Stimulated activated naive CD8-positive, alpha-beta T cell treated with anti-CD3 and anti-CD28 coated beads, Interleukin-15, Interleukin-2, amounts not matched to agents 100 ng/mL and 50 ng/mL, for 24 hours (primary cell): ENCODE measurements around the gene CATSPER4.
"Not testable (repeated sequence)": the region's sequence is repeated elsewhere in the genome, so short reads cannot be mapped to it uniquely, and the experiment has no call there.

Experiments
- H3K27ac Mint-ChIP-seq: one replicate; pipeline ENCODE4 v1.8.0; 2021; ENCODE audit warnings: mild to moderate bottlenecking, mixed read lengths
- H3K27me3 Mint-ChIP-seq: one replicate; pipeline ENCODE4 v1.8.0; 2021; ENCODE audit warnings: mixed read lengths
- H3K36me3 Mint-ChIP-seq: one replicate; pipeline ENCODE4 v1.8.0; 2021; ENCODE audit warnings: low read depth, mixed read lengths
- H3K4me1 Mint-ChIP-seq: one replicate; pipeline ENCODE4 v1.8.0; 2021; ENCODE audit warnings: low read depth, mixed read lengths
- H3K4me3 Mint-ChIP-seq: one replicate; pipeline ENCODE4 v1.8.0; 2021; ENCODE audit warnings: mild to moderate bottlenecking, mixed read lengths
- H3K9me3 Mint-ChIP-seq: one replicate; pipeline ENCODE4 v1.8.0; 2021; ENCODE audit warnings: mixed read lengths

CATSPER4 gene

DNA sequence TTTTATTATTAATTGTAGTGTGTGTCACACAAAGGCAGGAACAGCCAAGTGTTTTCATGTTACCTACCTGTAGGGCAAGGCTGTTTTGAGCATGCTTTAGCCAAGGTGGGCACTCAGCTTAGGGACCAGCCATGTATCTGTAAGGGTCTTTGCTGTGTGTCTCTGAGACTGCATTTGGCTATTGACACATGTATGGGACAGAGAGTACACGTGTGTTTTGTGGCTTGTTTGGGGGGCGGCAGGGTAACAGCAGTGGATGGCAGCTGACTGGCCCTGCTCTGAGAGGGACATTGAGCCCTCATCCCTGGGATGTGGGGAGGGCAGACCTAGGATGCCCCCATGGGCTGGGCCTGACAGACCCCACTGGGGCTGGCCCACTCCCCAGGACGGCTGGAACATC, 6.9 kb downstream of the CATSPER4 start:
- no peak overlapping the region for H3K4me3 Mint-ChIP-seq
- no peak overlapping the region for H3K27ac Mint-ChIP-seq
- H3K9me3 Mint-ChIP-seq = no peaks in the 10 kb centered on the region

DNA sequence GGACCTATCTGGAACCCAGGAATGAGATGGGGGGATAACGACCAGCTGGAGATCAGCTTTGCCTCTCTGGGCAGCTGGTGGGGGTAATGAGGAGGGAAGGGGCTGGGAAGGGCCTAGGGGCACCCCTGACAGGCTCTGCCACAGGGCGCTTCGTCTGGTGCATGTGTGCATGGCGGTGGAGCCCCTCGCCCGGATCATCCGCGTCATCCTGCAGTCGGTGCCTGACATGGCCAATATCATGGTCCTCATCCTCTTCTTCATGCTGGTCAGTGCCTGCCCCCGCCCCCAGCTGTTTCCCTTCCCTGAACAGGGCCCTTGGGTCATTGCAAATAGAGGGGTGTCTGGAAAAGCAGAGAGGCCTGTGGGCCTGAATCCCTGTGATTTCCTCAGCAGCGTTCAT, 7.4 kb downstream of the CATSPER4 start:
- no peaks in the 10 kb centered on the region for H3K36me3 Mint-ChIP-seq
- H3K9me3 Mint-ChIP-seq = no peaks in the 10 kb centered on the region
- no peak overlapping the region for H3K4me3 Mint-ChIP-seq

More for the DNA sequence above, 6.9 kb downstream of the CATSPER4 start:
- H3K4me1 Mint-ChIP-seq = peaks cover 20% of the 10 kb centered on the region
- no peaks in the 10 kb centered on the region for H3K36me3 Mint-ChIP-seq
- H3K27me3 Mint-ChIP-seq = no peaks in the 10 kb centered on the region

DNA sequence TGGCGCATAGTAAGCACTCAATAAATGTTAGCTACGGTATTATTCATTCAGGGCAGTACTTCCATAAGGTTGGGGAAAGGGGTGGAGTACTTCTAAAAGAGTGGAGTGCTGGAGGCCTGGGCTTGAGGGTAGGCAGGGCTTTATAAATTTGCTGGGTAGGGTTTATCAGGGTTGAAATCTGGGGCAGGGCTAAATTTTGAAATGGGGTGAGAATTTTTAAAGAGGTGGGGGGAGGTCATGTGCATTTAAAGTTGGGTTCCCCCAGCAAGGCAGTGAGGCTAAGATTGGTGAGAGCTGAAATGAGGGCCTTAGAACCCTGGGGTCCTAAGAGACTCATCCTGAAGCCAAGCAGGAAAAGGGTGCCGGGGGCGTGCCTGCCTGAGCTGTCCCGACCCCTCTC, 10.0 kb downstream of the CATSPER4 start:
- no peaks in the 10 kb centered on the region for H3K36me3 Mint-ChIP-seq

More for the DNA sequence above, 7.4 kb downstream of the CATSPER4 start:
- H3K27me3 Mint-ChIP-seq = no peaks in the 10 kb centered on the region
- H3K4me1 Mint-ChIP-seq = peaks cover 24% of the 10 kb centered on the region
- H3K27ac Mint-ChIP-seq = no peak overlapping the region

DNA sequence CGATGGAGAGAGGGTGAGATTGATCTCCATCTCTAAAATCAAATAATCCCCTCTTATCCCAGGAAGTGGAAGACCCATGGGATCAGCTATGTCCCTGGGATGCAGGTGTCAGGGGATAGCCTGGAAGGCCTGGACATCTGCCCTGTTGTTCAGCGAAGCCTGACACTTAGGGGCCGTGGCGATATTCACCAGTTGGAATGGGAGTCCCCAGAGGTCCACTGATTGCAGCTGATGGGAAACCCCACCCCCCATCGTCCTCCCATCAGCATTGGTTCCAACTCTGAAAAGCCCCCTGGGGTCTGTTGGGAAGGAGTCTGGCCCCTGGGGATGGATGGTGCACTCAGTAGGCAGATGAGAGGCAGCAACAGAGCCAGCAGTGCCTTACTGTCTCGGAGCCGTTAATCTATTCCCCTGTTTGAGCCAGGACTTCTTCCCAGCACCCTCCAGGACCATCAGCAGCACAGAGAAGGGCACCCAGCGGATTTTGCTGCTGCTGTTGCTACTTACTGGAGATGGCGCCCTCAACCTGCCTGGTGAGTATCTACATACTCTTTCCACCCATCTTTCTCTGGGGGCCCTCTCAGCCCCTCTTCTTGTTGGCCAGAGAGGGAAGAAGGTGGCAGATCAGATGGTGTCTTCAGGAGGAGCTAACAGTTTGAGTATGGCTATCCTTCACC, 13.4 kb downstream of the CATSPER4 start:
- no peaks in the 10 kb centered on the region for H3K36me3 Mint-ChIP-seq
- no peak overlapping the region for H3K27ac Mint-ChIP-seq
- no peaks in the 10 kb centered on the region for H3K9me3 Mint-ChIP-seq
- peaks cover 24% of the 10 kb centered on the region for H3K4me1 Mint-ChIP-seq
- H3K27me3 Mint-ChIP-seq = no peaks in the 10 kb centered on the region
- no peak overlapping the region for H3K4me3 Mint-ChIP-seq

More for the DNA sequence above, 10.0 kb downstream of the CATSPER4 start:
- Mint-ChIP-seq H3K27ac (no peak overlapping the region), H3K27me3 (no peaks in the 10 kb centered on the region), H3K9me3 (no peaks in the 10 kb centered on the region), H3K4me3 (no peak overlapping the region), H3K4me1 (peaks cover 24% of the 10 kb centered on the region)

DNA sequence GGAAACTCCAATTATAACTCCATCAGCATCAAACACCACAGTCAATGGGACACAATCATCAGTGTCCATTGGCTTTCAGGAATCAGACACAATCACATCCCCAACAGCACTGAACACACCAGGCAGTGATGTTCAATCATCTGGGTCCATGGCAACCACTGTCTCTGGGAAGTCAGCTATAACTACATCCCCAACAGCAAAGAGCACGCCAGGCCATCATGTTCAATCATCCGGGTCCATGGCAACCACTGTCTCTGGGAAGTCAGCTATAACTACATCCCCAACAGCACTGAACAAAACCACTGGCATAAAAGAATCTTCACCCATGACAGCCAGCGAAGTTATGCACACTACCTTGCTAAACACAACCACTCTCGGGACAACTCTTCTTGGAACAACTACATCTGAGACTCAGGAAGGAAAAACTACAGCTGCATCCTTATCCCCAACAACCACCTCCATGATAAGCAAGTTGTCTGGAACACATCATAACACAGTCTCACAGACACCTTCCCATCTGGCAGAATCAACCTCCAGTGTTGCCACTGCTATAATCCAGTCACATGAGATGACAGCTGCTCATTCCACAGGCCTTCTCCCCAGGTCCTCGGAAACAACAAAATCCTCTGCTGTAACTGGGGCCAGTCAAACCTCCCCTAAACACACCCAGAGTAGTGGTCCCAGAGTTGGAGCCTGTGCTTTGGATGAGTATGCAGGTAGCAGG, 19.9 kb downstream of the CATSPER4 start:
- no peaks in the 10 kb centered on the region for H3K27me3 Mint-ChIP-seq
- no peak overlapping the region for H3K4me3 Mint-ChIP-seq
- H3K9me3 Mint-ChIP-seq = no peaks in the 10 kb centered on the region
- H3K36me3 Mint-ChIP-seq = no peaks in the 10 kb centered on the region
- no peaks in the 10 kb centered on the region for H3K4me1 Mint-ChIP-seq
- H3K27ac Mint-ChIP-seq = no peak overlapping the region

DNA sequence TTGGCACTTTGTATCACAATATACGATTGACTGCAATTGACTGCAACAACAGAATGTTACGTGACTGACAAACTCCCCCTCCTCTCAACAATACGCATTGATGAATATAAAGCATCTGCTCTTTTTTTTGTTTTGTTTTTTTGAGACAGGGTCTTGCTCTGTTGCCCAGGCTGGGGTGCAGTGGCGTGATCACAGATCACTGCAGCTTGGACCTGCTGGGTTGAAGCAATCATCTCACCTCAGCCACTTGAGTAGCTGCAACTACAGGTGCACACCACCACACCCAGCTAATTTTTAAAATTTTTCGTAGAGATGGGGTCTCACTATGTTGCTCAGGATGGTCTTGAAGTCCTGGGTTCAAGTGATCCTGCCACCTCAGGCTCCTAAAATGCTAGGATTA, 22.3 kb downstream of the CATSPER4 start:
- Mint-ChIP-seq H3K4me3 (no peak overlapping the region), H3K4me1 (no peaks in the 10 kb centered on the region), H3K36me3 (no peaks in the 10 kb centered on the region), H3K9me3 (no peaks in the 10 kb centered on the region), H3K27ac (no peak overlapping the region), H3K27me3 (no peaks in the 10 kb centered on the region)

DNA sequence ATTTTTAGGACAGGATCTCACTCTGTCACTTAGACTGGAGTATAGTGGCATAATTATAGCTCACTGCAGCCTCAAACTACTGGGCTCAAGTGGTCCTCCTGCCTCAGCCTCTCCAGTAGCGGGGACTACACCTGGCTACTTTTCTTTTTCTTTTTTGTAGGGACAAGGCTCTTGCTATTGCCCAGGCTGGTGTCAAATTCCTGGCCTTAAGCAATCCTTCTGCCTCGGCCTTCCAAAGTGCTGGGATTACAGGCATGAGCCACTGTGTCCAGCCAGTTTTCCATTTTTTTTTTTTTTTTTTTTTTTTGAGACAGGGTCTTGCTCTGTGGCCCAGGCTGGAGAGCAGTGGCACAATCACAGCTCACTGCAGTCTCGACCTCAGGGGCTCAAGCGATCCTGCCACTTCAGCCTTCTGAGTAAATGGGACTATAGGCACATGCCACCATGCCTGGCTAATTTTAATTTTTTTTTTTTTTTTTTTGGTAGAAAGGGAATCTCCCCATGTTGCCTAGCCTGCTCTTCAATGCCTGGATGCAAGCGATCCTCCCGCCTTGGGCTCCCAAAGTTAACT, 23.0 kb downstream of the CATSPER4 start:
- Mint-ChIP-seq H3K4me1 (no peaks in the 10 kb centered on the region), H3K9me3 (no peaks in the 10 kb centered on the region)

DNA sequence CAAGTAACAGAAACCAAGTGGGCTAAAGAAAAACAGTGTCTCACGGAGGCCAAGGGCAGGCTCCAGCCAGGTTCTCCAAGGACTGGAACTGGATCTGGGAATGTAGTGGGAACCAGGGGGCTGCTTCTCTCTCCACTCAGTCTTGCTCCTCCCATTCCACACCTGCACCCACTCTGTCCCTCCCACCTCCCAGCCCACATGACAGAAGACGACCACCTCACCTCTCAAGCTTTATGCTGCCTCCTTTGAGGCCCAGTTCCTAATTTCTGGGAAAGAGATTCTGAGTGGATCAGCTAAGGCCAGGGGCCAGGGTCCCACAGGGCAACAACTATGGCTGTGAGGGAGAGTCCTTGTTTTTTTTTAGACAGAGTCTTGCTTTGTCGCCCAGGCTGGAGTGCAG, 24.8 kb downstream of the CATSPER4 start:
- Mint-ChIP-seq H3K9me3 (no peaks in the 10 kb centered on the region), H3K4me1 (no peaks in the 10 kb centered on the region), H3K4me3 (no peak overlapping the region), H3K27ac (no peak overlapping the region), H3K36me3 (no peaks in the 10 kb centered on the region), H3K27me3 (no peaks in the 10 kb centered on the region)

More for the DNA sequence above, 23.0 kb downstream of the CATSPER4 start:
- Mint-ChIP-seq H3K27me3 (no peaks in the 10 kb centered on the region), H3K36me3 (no peaks in the 10 kb centered on the region), H3K4me3 (no peak overlapping the region), H3K27ac (no peak overlapping the region)

DNA sequence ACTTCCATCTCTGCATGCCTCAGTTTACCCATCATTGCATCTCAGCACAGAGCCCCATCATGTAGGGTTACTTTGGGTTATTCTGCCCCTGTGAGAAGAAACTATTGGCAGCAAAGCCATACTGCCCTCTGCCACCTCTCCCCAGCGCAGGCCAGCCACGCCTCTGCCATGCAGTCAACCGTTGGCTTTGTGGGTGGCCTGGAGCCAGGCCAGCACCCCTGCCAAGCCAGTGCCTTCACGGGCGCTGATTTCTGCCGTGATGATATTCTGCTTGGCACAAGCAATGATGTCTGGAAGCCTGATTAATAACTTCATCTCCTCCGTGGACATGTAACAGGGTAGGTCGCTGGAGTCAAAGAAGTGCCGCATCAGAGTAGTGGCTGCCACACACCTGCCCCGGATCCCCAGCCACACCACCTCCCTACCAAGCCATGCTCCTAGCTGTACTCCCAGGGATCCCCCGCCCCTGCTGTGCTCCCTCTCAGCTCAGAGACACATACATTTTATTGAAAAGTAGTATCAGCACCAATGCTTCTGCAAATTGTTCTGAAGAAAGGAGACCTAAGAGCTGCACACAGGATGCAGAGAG, 28.6 kb downstream of the CATSPER4 start:
- H3K36me3 Mint-ChIP-seq = no peaks in the 10 kb centered on the region
- H3K9me3 Mint-ChIP-seq = no peaks in the 10 kb centered on the region
- no peak overlapping the region for H3K27ac Mint-ChIP-seq
- H3K4me3 Mint-ChIP-seq = no peak overlapping the region
- peaks cover 3% of the 10 kb centered on the region for H3K27me3 Mint-ChIP-seq
- H3K4me1 Mint-ChIP-seq = no peaks in the 10 kb centered on the region

DNA sequence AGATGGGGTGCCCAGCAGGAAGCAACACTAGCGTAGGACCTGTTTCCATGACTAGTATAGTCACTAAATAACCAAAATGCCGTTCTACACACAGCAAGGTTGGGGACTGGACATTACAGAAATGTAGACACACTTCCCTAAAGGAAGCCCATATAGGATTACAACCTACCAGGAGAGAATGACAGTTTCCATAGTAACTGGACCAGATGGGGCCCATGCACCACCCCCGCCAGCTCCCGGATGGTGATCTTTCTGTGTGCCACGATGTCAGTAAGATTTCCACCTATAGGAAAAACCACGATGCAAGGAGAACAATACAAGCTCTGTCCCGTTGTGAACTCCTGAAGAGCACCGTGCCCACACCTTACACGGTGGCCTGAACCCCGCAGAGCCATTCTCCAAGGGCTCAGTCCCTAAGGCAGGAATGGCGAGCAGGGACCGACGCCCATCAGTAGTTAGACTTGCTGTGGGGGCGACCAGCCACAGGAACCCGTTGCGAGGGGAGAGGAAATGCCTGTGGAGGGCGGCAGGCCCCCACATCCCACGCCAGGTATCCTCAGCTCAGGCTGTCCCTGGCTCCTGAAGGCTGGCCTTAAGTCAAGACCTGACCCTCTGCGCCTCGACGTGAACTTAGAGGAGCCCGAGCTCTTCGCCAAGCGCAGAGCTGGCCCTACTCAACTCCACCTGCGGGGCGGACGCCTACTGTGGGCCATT, 30.0 kb downstream of the CATSPER4 start:
- H3K36me3 Mint-ChIP-seq = no peaks in the 10 kb centered on the region
- H3K27me3 Mint-ChIP-seq = peaks cover 8% of the 10 kb centered on the region

DNA sequence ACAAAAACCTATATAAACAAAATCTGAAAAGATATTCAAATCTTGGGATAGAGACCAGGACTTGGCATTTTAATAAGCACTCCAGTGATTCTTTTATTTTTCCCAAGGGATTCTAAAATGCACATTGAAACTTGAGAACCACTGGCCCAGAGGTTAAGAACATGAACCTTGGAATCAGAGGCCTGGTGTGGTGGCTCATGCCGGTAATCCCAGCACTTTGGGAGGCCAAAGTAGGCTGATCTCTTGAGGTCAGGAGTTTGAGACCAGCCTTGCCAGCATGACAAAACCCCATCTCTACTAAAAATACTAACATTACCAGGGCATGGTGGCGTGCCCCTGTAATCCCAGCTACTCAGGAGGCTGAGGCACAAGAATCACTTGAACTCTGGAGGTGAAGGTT, 30.7 kb downstream of the CATSPER4 start:
- no peak overlapping the region for H3K27ac Mint-ChIP-seq
- H3K27me3 Mint-ChIP-seq = peaks cover 15% of the 10 kb centered on the region
- H3K36me3 Mint-ChIP-seq = no peaks in the 10 kb centered on the region

More for the DNA sequence above, 30.0 kb downstream of the CATSPER4 start:
- H3K4me3 Mint-ChIP-seq = no peak overlapping the region
- peaks cover under 1% of the 10 kb centered on the region for H3K4me1 Mint-ChIP-seq
- no peak overlapping the region for H3K27ac Mint-ChIP-seq
- no peaks in the 10 kb centered on the region for H3K9me3 Mint-ChIP-seq

DNA sequence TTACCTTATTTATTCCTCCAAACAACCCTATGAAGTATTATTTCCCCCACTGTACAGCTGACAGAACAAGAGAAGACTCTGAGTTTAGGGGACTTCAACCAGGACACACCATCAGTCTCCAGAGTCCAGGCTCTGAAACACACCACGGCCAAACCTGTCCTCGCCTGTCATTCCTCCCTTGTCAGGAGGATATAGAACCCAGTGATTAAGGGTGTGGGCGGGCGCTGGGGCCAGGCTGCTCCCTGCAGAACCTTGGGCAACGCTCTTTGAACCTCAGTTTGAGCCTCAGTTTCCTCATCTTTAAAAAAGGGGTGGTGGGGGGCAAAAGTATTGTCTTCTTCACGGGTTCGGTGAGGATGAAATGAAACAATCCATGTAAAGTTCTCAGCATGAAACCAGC, 34.2 kb downstream of the CATSPER4 start:
- H3K4me3 Mint-ChIP-seq = no peak overlapping the region

More for the DNA sequence above, 30.7 kb downstream of the CATSPER4 start:
- Mint-ChIP-seq H3K9me3 (no peaks in the 10 kb centered on the region), H3K4me3 (no peak overlapping the region), H3K4me1 (peaks cover 7% of the 10 kb centered on the region)

DNA sequence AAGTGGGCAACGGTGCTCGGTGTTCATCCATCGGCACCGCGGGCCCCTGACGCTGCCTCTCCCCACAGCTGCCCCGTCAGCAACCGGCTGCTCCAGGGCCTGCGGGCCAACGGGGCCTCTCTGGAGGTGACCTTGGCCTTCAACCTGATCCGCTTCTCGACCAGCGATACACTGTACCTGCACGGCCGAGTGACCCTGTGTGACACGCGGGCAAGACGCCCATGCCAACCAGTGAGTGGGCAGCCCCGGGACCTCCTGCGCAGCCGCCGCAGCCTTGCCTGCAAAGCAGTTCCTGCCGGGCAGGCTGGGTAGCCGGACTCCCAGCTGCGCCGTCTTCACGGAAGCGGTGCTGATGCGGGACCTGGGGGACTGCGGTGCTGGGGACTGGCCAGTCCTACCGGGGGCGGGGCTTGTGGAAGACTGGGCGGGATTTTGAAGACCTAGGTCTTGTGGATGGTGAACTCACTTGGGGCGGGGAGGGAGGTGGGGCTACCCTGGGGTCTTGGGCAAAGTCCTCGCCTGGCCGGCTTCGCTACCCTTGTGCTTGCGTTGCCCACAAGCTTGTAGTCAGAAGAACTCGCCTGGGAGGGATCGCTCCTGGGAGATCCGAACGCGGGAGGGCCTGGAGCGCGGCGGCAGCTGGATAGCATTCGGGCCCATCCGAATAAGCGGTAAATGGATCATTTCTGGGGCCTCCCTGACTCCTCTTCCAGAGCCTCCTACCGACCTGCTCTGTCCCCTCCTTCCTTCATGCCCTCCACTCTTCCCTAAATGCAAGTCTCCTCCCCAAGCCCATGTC, 34.8 kb downstream of the CATSPER4 start:
- Mint-ChIP-seq H3K4me3 (peak overlapping the region; percentile 66), H3K27me3 (peaks cover 27% of the 10 kb centered on the region), H3K4me1 (peaks cover 11% of the 10 kb centered on the region), H3K9me3 (no peaks in the 10 kb centered on the region), H3K27ac (peak overlapping the region; percentile 23), H3K36me3 (no peaks in the 10 kb centered on the region)

More for the DNA sequence above, 34.2 kb downstream of the CATSPER4 start:
- no peak overlapping the region for H3K27ac Mint-ChIP-seq
- H3K4me1 Mint-ChIP-seq = peaks cover 11% of the 10 kb centered on the region
- H3K36me3 Mint-ChIP-seq = no peaks in the 10 kb centered on the region
- H3K9me3 Mint-ChIP-seq = no peaks in the 10 kb centered on the region
- peaks cover 27% of the 10 kb centered on the region for H3K27me3 Mint-ChIP-seq

DNA sequence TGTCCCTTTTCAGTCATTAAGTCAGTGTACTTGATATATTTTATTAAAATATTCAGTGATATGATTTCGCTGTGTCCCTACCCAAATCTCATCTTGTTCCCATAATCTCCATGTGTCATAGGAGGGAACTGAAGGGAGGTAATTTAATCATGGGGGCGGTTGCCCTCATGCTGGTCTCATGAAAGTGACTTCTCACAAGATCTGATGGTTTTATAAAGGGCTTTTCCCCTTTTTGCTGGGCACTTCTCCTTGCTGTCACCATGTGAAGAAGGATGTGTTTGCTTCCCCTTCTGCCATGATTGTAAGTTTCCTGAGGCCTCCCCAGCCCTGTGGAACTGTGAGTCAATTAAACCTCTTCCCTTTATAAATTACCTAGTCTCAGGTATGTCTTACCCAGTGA, 40.3 kb downstream of the CATSPER4 start:
- not testable (repeated sequence) for H3K27ac Mint-ChIP-seq, H3K4me3 Mint-ChIP-seq, H3K9me3 Mint-ChIP-seq, H3K36me3 Mint-ChIP-seq
- Mint-ChIP-seq H3K27me3 (peaks cover 16% of the 10 kb centered on the region), H3K4me1 (peaks cover 21% of the 10 kb centered on the region)
